NCI-H82 treated with DMSO at 0.1 percent for 48 hours (cell line): ENCODE results near the gene DKK3.

Experiments used
- DNase-seq: peaks from one replicate; lab custom pipeline; 2025; ENCODE audit not compliant: unreplicated experiment; lab: John Stamatoyannopoulos, UW

The DKK3 gene

DNA sequence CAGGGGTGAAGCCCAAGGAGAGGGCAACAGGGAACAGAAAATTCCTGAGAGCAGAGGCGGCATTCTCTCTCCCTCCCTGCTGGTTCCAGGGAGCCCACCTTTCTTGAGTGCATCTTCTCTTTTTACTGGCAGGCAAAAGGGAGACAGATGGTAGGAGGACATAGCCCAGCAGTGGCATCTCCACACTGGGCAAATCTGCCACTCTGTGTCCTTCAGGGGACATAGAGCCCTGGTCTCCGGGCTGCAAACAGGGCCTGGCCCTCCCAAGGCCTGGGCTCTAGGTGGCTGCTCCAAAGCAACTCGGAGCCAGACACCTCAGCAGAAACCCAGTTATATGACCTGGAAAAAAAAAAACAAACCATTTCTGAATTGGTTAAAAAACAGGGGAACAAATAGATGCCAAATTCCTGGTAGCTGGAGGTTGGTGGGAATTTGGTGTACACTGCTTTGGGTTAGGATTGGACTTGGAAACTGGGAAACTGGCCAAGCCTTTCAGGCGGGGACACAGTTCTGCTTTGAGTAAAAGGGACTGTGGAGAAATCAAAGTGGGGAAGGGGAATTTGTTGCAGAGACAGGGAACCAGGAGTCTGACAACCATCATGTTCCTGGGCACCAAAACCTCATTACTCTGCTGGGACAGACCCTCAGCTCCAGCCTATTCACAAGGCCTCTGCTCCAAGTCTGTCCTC is 23.6 kb upstream of the DKK3 start:
- DNase-seq = no peak

GRCh38 chr11:12029738-12030363 is 21.4 kb upstream of the DKK3 start:
- no peak for DNase-seq

DNA sequence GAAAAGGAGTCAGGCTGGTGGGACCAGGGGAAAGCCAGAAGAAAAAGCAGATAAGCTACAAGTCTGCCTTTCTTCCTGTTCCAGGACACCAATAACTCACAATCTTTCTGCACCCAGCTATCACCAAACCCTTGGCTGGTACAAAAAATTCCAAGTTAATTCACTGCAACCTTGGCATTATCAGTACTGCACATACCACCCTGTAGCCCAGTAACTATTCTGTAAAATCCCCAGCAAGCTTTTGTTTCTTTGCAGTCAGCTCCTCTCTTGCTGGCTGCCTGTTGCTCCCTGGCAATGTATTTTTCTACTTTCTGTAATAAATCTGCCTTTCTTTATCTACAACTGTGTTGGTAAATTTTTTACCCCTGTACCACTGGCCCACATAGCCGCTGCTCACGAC is 20.7 kb upstream of the DKK3 start:
- DNase-seq = no peak

GRCh38 chr11:12028303-12028702 is 19.9 kb upstream of the DKK3 start:
- no peak for DNase-seq

DNA sequence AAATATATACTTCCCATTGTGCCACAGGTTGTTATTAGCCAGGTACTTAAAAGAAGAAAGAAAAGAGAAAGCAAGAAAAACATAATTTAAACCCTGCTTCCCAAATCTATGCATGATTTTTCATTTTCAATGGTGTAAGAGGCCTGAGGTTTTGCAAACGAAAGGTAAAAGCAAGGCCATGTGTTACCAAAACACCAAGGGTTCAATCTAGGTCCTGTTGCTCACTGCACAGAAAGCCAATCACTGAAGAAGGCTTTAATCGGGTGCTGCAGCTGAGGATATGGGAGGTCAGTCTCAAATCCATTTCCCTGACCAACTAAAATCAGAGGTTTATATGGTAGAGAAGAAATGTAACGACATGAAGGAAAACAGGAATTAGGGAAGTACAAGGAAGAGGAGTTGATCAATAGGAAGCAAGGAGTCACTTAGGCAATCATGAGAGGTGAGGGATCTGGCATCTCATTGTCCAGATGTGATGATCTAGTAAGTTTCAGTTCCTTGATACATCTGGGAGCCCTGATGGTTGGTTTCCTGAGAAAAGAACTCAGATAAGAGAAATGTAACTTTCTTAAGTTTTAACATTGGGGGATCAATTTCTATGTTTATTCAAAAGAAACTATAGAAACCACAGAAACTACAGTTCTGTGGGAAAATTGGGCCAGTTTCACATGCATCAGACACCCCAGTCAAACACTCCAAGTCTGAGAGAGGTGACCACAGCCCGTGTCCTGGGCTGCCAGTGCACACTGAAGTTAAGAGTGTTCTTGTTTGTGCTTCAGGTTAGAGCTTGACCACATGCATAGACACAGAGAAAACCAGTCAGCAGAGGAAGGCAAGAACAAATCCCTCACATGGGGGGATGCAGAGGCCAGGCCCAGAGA is 18.1 kb upstream of the DKK3 start:
- no peak for DNase-seq

- DNase-seq = no peak
Measured at GRCh38 chr11:12024254-12024926, 16.0 kb upstream of the DKK3 start.

- no peak for DNase-seq
Measured at GRCh38 chr11:12023015-12023414, 14.6 kb upstream of the DKK3 start.

GRCh38 chr11:12020546-12020945 is 12.1 kb upstream of the DKK3 start:
- DNase-seq = no peak

DNA sequence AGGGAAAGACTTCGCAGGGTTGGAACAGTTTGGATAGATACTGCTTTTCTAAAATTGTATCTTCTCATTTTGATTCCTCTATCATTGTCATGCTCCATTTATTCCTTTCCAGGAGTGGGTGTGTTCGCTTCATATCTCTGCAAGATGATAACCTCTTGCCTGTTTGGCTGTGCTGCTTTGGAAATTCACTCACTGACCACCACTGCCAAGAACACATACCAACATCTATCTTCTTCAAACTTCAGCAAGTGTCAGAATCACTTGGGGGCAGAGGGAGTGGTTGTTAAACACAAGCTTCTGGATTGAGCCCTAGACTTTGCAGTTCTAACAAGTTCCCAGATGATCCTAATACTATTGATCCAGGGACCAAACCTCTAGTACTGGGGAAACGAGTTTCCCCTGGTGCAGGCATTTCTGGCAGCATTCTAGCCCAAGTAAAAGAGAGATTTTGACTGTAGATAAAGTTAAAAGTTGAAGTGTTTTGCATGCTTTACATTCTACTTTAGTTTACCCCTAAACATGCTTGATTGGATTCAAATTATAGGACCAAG is 11.5 kb upstream of the DKK3 start:
- DNase-seq = no peak

DNA sequence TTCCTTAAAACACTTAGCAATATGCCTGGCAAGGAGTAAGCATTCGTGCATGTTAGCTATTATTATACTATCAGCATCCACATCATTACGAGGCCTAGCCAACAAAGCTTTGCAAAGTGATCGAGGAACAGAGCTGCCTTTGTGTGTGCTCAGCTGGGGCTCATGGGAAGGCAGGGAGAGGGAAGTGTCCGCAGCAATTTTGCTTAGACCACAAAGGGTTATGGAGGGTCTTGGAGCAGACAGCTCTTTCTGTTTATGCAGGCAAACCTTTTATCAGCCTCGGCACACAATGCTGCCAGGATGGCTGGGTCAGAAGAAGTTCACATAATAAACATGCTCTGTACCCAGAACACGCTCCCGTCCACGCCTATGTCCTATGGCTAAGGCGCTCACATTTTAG is 10.9 kb upstream of the DKK3 start:
- no peak for DNase-seq

GRCh38 chr11:12017865-12018453 is 9.5 kb upstream of the DKK3 start:
- no peak for DNase-seq

GRCh38 chr11:12017243-12017678 is 8.8 kb upstream of the DKK3 start:
- no peak for DNase-seq

- DNase-seq = no peak
Measured at GRCh38 chr11:12016246-12016645, 7.8 kb upstream of the DKK3 start.

GRCh38 chr11:12015486-12015885 is 7.1 kb upstream of the DKK3 start:
- no peak for DNase-seq

DNA sequence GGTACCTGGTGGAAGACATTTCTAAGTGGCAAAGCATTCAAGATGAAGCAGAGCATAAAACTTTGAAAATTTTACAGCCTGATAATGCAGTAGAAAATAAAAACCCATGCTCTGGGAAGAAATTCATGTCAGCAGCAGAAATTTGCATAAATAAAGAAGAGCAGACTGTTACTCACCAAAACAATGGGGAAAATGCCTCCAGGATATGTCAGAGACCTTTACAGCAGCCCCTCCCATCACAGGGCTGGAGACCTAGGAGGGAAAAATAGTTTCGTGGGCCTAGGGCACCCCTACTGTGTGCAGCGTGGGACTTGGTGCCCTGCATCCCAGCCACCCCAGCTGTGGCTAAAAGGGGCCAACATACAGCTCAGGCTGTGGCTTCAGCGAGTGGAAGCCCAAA is 5.4 kb upstream of the DKK3 start:
- DNase-seq = no peak

GRCh38 chr11:12009617-12010321 is 1.3 kb upstream of the DKK3 start:
- no peak for DNase-seq

- DNase-seq = no peak
Measured at GRCh38 chr11:12008790-12009616, 577 bp upstream of the DKK3 start.

DNA sequence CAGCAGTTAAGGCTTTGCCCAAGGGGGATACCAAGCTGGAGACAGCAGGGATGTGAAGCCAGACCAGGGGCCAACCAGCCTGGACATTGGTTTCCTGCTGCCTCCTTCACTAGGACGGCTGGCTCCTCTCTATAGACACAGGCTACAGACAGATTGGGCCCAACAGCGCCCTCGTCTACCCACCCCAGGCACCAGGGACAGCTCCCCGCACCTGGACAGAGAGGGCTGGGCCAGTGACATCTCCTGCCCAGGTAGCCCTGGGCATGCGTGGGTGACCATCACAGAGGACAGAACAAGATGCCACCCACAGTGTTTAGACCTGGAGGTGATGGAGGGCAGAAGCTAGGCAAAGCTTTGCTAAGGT is 1.2 kb downstream of the DKK3 start:
- DNase-seq = no peak

DNA sequence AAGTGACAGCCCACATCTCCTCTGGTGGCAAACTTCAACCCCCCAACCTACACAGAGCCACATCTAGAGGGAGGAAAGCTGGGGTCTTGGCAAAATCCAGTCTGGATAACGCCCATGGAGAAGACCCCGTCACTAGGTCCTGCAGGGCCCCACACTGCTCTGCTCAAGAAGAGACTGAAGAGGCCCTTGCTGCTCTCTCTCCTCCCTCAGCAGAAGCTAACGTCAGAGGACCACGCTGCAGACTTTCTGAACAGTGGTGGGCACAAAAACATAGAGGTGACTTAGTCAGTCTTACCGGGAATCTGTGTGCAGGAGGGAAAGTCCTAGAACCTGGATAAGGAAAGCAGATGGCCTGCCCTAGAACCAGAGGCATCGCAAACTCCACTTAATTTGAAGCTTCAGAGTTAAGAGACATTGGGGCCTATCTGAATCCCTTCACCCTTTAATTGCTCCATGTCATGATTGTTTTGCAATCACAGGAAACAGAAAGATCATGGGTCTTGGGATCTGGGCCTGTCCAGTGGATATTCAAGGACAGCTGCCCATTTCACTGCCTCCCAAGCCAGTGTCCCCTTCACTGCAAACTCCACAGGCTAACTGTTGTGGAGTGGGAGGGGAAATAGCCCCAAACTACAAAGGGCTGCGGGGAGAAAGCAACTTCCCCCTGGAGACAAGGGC is 1.7 kb downstream of the DKK3 start:
- DNase-seq = no peak
